RKO (cell line): ENCODE measurements around the gene NRXN3.
A peak's percentile ranks its signal among the peaks of the same experiment; 100 is the strongest.

Experiments used
- DNase-seq: peaks from one replicate; pipeline ENCODE4 v3.0.0-alpha.2; 2016; ENCODE audit warnings: low spot score

Gene NRXN3

GRCh38 chr14:79357307-79357706 is 1187.1 kb downstream of the NRXN3 start:
- no peak for DNase-seq

- DNase-seq = no peak
Measured at GRCh38 chr14:79363291-79363690, 1193.1 kb downstream of the NRXN3 start.

GRCh38 chr14:79369359-79370332 is 1199.5 kb downstream of the NRXN3 start:
- peak; percentile 85 for DNase-seq

- no peak for DNase-seq
Measured at GRCh38 chr14:79370969-79371368, 1200.8 kb downstream of the NRXN3 start.

- no peak for DNase-seq
Measured at GRCh38 chr14:79373451-79373850, 1203.3 kb downstream of the NRXN3 start.

GRCh38 chr14:79375356-79375755 is 1205.2 kb downstream of the NRXN3 start:
- no peak for DNase-seq

GRCh38 chr14:79376557-79376956 is 1206.4 kb downstream of the NRXN3 start:
- no peak for DNase-seq

- no peak for DNase-seq
Measured at GRCh38 chr14:79378020-79378419, 1207.8 kb downstream of the NRXN3 start.

GRCh38 chr14:79379266-79379665 is 1209.1 kb downstream of the NRXN3 start:
- DNase-seq = no peak

- no peak for DNase-seq
Measured at GRCh38 chr14:79383031-79383430, 1212.9 kb downstream of the NRXN3 start.

- no peak for DNase-seq
Measured at GRCh38 chr14:79383475-79383874, 1213.3 kb downstream of the NRXN3 start.

GRCh38 chr14:79395061-79395460 is 1224.9 kb downstream of the NRXN3 start:
- no peak for DNase-seq

GRCh38 chr14:79404874-79405511 is 1234.8 kb downstream of the NRXN3 start:
- no peak for DNase-seq

GRCh38 chr14:79405512-79405910 is 1235.3 kb downstream of the NRXN3 start:
- no peak for DNase-seq

GRCh38 chr14:79407572-79407971 is 1237.4 kb downstream of the NRXN3 start:
- no peak for DNase-seq

GRCh38 chr14:79408696-79409095 is 1238.5 kb downstream of the NRXN3 start:
- DNase-seq = no peak

- DNase-seq = peak; percentile 16
Measured at GRCh38 chr14:79411403-79412174, 1241.4 kb downstream of the NRXN3 start.

GRCh38 chr14:79412822-79413221 is 1242.6 kb downstream of the NRXN3 start:
- DNase-seq = no peak

- DNase-seq = no peak
Measured at GRCh38 chr14:79413734-79414428, 1243.7 kb downstream of the NRXN3 start.

- no peak for DNase-seq
Measured at GRCh38 chr14:79415726-79416125, 1245.6 kb downstream of the NRXN3 start.

GRCh38 chr14:79417961-79418360 is 1247.8 kb downstream of the NRXN3 start:
- no peak for DNase-seq
